HG02970 (cell line): ENCODE measurements around the gene LTBR.

ENCODE experiments used
- ATAC-seq: cut with Tn5 transposase; IDR thresholded peaks from one replicate; pipeline ENCODE4 v1.9.1; 2021; ENCODE audit warnings: mild to moderate bottlenecking, moderate library complexity, moderate number of reproducible peaks; ENCODE audit not compliant: unreplicated experiment, low FRiP score

Gene LTBR

DNA sequence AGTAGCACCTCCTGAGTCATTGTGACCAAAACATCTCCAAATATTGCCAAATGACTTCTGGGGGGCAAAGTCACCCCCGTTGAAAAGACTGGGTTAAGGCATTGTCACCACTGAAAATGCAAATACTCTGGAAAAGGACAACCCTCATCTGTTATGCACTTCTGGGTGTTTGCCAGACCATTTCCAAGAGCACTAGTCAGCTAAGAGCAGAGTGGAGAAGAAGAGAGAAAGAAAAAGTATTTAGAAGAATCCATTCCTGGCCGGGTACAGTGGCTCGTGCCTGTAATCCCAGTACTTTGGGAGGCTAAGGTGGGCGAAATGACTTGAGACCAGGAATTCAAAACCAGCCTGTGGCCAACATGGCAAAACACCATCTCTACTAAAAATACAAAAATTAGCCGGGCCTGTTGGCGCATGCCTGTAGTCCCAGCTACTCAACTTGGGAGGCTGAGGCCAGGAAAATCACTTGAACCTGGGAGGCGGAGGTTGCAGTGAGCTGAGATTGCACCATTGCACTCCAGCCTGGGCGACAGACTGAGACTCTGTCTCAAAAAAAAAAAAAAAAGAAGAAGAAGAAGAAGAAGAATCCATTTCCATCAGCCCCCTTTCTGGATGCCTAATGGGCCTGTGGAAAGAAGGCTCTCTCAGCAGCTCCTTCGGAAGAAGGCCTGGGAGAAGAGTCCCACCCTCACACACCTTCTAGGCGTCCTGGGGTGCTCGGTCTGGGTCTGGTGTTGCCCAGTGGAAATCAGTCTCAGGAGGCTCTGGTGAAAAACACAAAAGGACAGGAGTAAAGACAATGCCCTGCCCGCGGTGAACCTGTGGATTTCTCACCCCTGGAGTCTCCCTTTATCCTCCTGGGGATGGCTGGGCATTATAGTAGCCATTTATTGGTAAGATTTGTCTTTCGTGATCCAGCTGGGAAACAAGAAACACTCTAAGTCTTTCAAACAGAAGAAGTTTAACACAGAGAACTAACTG, 3.5 kb upstream of the LTBR start:
- no peak for ATAC-seq

DNA sequence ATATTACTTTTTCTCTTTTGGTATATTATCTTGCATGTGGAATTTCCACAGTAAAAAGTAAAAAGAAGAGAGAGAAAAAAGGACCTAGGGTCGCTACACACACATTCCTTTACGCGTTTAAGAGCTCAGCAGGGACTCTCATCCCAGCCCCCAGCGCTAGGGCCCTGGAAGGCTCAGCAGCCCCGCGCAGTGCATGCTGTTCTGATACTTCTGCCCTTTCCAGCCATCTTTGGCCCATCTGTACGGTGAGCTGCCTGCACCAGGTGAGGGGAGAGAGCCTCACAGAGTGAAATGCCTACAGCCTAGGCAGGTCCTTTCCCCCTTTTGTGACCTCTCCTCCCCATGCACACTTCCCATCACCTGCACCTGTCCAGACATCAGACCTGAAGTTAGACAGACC, 1.6 kb upstream of the LTBR start:
- no peak for ATAC-seq

DNA sequence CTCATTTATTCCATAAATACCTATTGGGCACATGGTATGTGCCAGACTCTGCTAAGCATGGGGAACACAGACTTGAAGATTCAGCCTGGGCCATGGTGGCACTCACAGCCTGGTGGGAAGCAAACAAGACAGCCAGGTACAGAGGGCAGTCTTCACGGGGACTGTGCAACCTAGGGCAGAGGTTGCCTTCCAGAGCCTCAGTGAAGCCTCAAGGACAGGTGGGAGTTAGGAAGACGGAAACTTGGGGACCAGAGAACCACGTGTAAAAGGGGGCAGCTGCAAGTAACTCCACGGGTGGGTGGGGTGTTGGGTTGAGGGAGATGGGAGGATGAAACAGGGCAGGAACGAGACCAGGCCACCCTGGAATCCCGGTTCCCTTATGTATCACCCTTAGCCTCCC, 980 bp upstream of the LTBR start:
- ATAC-seq, result no peak

- ATAC-seq, result no peak
Observed at GRCh38 chr12:6384499-6385436, 806 bp downstream of the LTBR start.

GRCh38 chr12:6386038-6386437, 2.1 kb downstream of the LTBR start:
- no peak for ATAC-seq

GRCh38 chr12:6386491-6386890, 2.5 kb downstream of the LTBR start:
- no peak for ATAC-seq

DNA sequence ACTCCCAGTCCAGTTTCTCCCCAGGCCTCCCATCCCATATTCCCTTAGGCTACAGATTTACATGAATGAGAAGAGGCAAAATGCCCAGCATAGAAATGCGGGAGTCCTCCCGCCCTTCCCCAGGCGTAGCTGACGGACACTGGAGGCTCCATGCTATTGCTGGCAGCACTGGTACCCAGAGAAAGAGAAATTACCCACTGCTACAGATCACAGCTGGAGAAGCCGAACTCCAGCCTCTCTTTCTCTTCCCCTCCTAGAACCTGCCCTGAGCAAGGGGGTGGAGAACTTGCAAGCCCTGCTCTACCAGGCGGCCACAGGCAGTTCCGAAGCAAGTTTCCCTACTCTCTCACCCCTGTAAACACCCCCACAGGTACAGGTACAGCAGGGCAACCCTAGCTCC, 3.6 kb downstream of the LTBR start:
- ATAC-seq, result no peak

- no peak for ATAC-seq
Observed at GRCh38 chr12:6390084-6390799, 6.3 kb downstream of the LTBR start.

GRCh38 chr12:6391013-6391412, 7.1 kb downstream of the LTBR start:
- no peak for ATAC-seq

DNA sequence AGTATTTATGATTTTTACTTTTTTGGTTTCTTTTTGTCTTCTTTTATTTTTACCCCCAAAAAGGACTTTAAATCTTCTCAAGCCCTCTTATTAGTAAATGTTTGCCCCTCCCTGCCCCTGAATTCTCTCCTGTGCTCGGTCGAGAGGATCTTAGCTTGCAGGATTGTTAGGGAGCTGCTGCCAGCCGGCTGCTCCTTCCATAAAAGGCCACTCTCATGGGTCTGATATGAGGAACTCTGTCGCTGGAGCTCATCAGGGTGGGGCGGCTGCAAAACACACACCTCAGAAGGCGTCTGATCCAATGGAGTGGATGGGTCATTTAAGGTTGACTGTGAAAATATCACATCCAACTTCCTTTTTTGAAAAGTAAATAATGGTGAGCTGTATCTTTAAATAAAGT, 8.5 kb downstream of the LTBR start:
- no peak for ATAC-seq

GRCh38 chr12:6393109-6393508, 9.1 kb downstream of the LTBR start:
- ATAC-seq, result no peak

DNA sequence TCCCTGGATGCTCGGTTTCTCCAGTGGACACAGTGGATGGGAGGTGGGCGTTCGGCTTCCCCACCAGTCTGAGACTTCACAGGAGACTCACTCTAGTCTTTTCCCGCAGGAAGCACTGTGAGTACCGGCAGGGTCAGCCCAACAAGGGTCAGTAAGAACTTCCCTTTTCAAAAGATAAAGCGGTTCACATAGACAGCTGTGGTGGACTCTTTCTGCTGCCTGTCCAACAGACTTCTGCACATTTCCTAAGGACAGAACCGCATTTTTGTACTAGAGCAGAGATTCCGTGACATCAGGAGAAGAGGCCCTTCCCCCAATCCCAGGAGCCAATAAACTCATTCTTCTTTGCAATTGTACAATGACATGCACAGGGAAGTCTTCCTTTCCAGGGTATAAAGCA, 10.4 kb downstream of the LTBR start:
- ATAC-seq, result no peak

- no peak for ATAC-seq
Observed at GRCh38 chr12:6396031-6396430, 12.1 kb downstream of the LTBR start.

DNA sequence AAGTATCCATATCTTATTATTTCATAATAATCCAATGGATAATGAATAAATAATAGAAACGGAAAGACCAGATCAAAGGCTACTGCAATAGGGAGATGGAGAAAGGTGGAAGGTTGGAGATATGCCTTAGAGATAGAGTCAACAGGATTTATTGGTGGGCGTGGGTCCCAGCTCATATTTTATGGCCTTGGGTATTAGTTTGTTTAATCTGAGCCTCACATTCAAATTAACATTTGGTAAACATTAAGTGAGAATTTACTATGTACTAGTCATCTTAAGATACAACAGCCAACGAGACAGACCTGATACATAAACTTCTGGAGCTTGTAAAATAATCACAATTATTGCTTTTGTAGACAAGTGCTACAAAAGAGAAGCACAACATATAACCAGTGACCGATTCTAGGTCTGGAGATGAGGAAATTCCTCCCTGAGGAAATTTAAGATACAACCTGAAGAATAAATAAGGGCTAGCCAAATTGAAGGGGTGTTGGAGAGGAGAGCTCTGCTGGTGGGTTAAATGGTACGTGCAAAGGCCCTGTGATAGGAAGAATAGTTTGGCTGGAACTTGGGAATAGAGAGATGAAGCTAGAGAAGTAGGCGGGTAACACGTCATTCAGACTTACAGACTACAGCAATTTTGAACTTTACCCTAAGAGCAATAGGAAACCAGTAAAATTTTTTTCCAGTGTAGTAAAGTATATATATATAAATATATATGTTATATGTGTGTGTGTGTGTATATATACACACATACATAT, 16.1 kb downstream of the LTBR start:
- ATAC-seq, result no peak

DNA sequence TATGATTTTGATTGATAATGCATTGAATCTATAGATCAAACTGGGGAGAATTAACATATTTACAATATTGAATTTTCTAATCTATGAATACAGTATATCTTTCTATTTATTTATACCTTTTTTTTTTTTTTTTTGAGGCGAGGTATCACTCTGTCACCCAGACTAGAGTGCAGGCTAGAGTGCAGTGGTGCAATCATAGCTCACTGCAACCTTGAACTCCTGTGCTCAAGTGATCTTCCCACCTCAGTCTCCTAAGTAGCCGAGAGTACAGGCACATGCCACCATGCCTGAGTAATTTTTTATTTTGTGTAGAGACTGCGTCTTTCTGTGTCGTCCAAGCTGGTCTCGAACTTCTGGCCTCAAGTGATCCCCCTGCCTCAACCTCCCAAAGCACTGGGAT, 20.4 kb downstream of the LTBR start:
- no peak for ATAC-seq

DNA sequence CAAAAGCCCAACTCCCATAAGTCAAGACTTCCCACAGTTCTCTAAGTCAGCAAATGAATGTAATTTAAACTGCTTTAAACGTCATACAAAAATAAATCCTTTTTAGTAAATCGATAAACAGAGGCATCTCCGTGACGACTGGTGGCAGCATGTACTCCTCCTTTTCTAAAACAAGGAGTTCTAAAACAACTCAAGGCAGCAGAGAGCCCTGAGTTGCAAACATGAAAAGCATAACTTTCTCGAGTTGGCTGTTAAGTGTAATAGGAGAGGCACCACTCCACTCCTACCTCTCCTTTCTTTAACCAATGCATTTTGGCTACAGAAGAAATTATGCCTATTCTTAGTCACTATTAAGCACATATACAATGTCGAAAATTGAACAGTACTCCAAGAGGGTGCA, 22.0 kb downstream of the LTBR start:
- no peak for ATAC-seq

DNA sequence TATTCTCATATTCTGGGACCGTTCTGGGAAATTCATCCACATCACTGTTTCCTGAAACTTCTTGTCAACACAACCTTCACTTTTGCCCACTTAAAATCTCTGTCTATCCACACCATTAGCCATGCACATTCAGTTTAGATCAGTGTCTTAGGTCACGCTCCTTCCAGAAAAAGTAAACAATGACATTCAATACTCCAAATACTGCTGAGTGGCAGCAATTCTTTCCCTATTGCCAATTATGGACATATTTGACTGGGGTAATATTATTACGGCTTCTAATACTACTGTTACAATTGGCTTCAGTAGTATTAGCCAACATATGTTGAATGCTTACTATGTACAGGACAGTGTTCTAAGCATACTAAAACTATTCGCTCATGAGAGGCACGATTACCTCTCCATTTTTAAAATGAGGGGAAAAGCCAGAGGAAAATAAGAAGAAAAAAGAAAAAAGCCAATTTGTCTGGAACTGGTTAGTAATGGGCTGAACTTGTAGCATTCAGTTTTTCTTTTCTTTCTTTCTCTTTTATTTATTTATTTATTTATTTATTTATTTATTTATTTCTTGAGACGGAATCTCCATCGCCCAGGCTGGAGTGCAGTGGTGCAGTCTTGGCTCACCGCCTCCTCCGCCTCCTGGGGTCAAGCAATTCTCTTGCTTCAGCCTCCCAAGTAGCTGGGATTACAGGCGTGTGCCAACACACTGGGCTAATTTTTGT, 23.4 kb downstream of the LTBR start:
- ATAC-seq, result no peak

GRCh38 chr12:6416596-6416995, 32.6 kb downstream of the LTBR start:
- ATAC-seq, result no peak

GRCh38 chr12:6418796-6419195, 34.8 kb downstream of the LTBR start:
- no peak for ATAC-seq
